ENCODE results near the gene CLEC16A.

The CLEC16A gene

GRCh38 chr16:10944249-10945064, at the start of gene CLEC16A:
TSS of gene CLEC16A (plus strand) at chr16:10944564. CDS start at chr16:10944718, 154 bp downstream.
- peak within 1 kb of the TSS; percentile 55 for H3K4me3 ChIP-seq (ENCODE audit: low read depth, low read length)

GRCh38 chr16:10895053-10895946, 49.1 kb upstream of the CLEC16A start:
- no peak overlapping the region for H3K4me3 ChIP-seq (ENCODE audit: low read depth, low read length)

- H3K4me3 ChIP-seq (ENCODE audit: low read depth, low read length) = no peak overlapping the region
These were observed 48.2 kb upstream of the CLEC16A start for GRCh38 chr16:10896165-10896564.

GRCh38 chr16:10896723-10897122, 47.6 kb upstream of the CLEC16A start:
- no peak overlapping the region for H3K4me3 ChIP-seq (ENCODE audit: low read depth, low read length)

- no peak overlapping the region for H3K4me3 ChIP-seq (ENCODE audit: low read depth, low read length)
These were observed 47.2 kb upstream of the CLEC16A start for GRCh38 chr16:10897134-10897533.

GRCh38 chr16:10902999-10903398, 41.4 kb upstream of the CLEC16A start:
- no peak overlapping the region for H3K4me3 ChIP-seq (ENCODE audit: low read depth, low read length)

- no peak overlapping the region for H3K4me3 ChIP-seq (ENCODE audit: low read depth, low read length)
These were observed 37.9 kb upstream of the CLEC16A start for GRCh38 chr16:10906482-10906881.

- H3K4me3 ChIP-seq (ENCODE audit: low read depth, low read length) = no peak overlapping the region
These were observed 37.2 kb upstream of the CLEC16A start for GRCh38 chr16:10906914-10907756.

- H3K4me3 ChIP-seq (ENCODE audit: low read depth, low read length) = no peak overlapping the region
These were observed 36.7 kb upstream of the CLEC16A start for GRCh38 chr16:10907757-10908045.

- H3K4me3 ChIP-seq (ENCODE audit: low read depth, low read length) = no peak overlapping the region
These were observed 33.1 kb upstream of the CLEC16A start for GRCh38 chr16:10911267-10911666.

- no peak overlapping the region for H3K4me3 ChIP-seq (ENCODE audit: low read depth, low read length)
These were observed 27.8 kb upstream of the CLEC16A start for GRCh38 chr16:10916534-10916933.

- H3K4me3 ChIP-seq (ENCODE audit: low read depth, low read length) = no peak overlapping the region
These were observed 25.9 kb upstream of the CLEC16A start for GRCh38 chr16:10918294-10919002.

- no peak overlapping the region for H3K4me3 ChIP-seq (ENCODE audit: low read depth, low read length)
These were observed 25.4 kb upstream of the CLEC16A start for GRCh38 chr16:10919003-10919351.

GRCh38 chr16:10920726-10921427, 23.5 kb upstream of the CLEC16A start:
- no peak overlapping the region for H3K4me3 ChIP-seq (ENCODE audit: low read depth, low read length)

GRCh38 chr16:10921536-10922327, 22.6 kb upstream of the CLEC16A start:
- no peak overlapping the region for H3K4me3 ChIP-seq (ENCODE audit: low read depth, low read length)

- no peak overlapping the region for H3K4me3 ChIP-seq (ENCODE audit: low read depth, low read length)
These were observed 21.8 kb upstream of the CLEC16A start for GRCh38 chr16:10922328-10923145.

- no peak overlapping the region for H3K4me3 ChIP-seq (ENCODE audit: low read depth, low read length)
These were observed 21.2 kb upstream of the CLEC16A start for GRCh38 chr16:10923146-10923649.

GRCh38 chr16:10923650-10924214, 20.6 kb upstream of the CLEC16A start:
- H3K4me3 ChIP-seq (ENCODE audit: low read depth, low read length) = no peak overlapping the region
